ENCODE results near the gene ICAM4. TPM values are rescaled to one million over a fixed set of nuclear protein-coding genes. Genes with fewer than 3 reads are reported as not detected.
A peak's percentile ranks its signal among the peaks of the same experiment; 100 is the strongest.

ICAM4 gene
- total and polyA plus RNA-seq, 9 of the 15 experiments (the other 6 are each of a cell fraction or from before 2014, with no cell fraction given): 14.1 to 86.1 (median 29.6) TPM

DNA sequence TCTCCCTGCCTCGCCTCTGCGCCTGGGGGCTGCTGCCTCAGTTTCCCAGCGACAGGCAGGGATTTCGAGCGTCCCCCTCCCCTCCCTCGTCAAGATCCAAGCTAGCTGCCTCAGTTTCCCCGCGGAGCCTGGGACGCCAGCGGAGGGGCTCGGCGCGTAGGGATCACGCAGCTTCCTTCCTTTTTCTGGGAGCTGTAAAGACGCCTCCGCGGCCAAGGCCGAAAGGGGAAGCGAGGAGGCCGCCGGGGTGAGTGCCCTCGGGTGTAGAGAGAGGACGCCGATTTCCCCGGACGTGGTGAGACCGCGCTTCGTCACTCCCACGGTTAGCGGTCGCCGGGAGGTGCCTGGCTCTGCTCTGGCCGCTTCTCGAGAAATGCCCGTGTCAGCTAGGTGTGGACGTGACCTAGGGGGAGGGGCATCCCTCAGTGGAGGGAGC lies 16.6 kb upstream of the ICAM4 start (continued):
- no peak for TF ChIP-seq TARDBP (IDR thresholded peaks at IDR 0.05)
- TF ChIP-seq, protein P1, sequence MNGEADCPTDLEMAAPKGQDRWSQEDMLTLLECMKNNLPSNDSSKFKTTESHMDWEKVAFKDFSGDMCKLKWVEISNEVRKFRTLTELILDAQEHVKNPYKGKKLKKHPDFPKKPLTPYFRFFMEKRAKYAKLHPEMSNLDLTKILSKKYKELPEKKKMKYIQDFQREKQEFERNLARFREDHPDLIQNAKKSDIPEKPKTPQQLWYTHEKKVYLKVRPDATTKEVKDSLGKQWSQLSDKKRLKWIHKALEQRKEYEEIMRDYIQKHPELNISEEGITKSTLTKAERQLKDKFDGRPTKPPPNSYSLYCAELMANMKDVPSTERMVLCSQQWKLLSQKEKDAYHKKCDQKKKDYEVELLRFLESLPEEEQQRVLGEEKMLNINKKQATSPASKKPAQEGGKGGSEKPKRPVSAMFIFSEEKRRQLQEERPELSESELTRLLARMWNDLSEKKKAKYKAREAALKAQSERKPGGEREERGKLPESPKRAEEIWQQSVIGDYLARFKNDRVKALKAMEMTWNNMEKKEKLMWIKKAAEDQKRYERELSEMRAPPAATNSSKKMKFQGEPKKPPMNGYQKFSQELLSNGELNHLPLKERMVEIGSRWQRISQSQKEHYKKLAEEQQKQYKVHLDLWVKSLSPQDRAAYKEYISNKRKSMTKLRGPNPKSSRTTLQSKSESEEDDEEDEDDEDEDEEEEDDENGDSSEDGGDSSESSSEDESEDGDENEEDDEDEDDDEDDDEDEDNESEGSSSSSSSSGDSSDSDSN (IDR thresholded peaks at IDR 0.05; ENCODE audit: borderline replicate concordance in 1 of 2, low read depth in 2 of 2, low read length in 2 of 2): peak; percentile 70 to 82; a peak in 1 of 4 replicates
- no peak for TF ChIP-seq DACH1 (IDR thresholded peaks at IDR 0.05; ENCODE audit: partially characterized antibody)
- TF ChIP-seq ZNF12 (CRISPR knock-in tag; IDR thresholded peaks at IDR 0.05): 0 out of 2 replicates have a peak, but pooled peaks have one; percentile 63
- TF ChIP-seq PCBP1 (IDR thresholded peaks at IDR 0.05; ENCODE audit: low read depth, low read length, poor library complexity, severe bottlenecking): no peak
- no peak for TF ChIP-seq FOXM1 (IDR thresholded peaks at IDR 0.05; ENCODE audit: low read depth)
- no peak for TF ChIP-seq FOXM1 (CRISPR knock-in tag; IDR thresholded peaks at IDR 0.05; ENCODE audit: low read depth)
- no peak for TF ChIP-seq CHCHD3 (CRISPR knock-in tag; IDR thresholded peaks at IDR 0.05)
- TF ChIP-seq ETS2 (tag; IDR thresholded peaks at IDR 0.05; ENCODE audit: borderline replicate concordance, poor library complexity, severe bottlenecking): no peak
- TF ChIP-seq CREM (IDR thresholded peaks at IDR 0.05; ENCODE audit: low read depth): peak; percentile 66
- TF ChIP-seq NR2C2 (CRISPR knock-in tag; IDR thresholded peaks at IDR 0.05): 0 out of 2 replicates have a peak, but pooled peaks have one; percentile 29
- TF ChIP-seq NR2C2 (tag; IDR thresholded peaks at IDR 0.05): no peak
- TF ChIP-seq, protein P2, sequence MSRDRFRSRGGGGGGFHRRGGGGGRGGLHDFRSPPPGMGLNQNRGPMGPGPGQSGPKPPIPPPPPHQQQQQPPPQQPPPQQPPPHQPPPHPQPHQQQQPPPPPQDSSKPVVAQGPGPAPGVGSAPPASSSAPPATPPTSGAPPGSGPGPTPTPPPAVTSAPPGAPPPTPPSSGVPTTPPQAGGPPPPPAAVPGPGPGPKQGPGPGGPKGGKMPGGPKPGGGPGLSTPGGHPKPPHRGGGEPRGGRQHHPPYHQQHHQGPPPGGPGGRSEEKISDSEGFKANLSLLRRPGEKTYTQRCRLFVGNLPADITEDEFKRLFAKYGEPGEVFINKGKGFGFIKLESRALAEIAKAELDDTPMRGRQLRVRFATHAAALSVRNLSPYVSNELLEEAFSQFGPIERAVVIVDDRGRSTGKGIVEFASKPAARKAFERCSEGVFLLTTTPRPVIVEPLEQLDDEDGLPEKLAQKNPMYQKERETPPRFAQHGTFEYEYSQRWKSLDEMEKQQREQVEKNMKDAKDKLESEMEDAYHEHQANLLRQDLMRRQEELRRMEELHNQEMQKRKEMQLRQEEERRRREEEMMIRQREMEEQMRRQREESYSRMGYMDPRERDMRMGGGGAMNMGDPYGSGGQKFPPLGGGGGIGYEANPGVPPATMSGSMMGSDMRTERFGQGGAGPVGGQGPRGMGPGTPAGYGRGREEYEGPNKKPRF (IDR thresholded peaks at IDR 0.05; ENCODE audit: low read depth, low read length): no peak
- TF ChIP-seq POLR2AphosphoS5 (IDR thresholded peaks at IDR 0.05; ENCODE audit: control insufficient read depth, insufficient read depth, low read depth, low read length): no peak
- TF ChIP-seq NR1H2 (CRISPR knock-in tag; IDR thresholded peaks at IDR 0.05): peak; percentile 77; the same call in 1 of the 2 replicates
- TF ChIP-seq MYNN (IDR thresholded peaks at IDR 0.05): no peak
- no peak for TF ChIP-seq MYNN (CRISPR knock-in tag; IDR thresholded peaks at IDR 0.05)
- TF ChIP-seq, protein P3, sequence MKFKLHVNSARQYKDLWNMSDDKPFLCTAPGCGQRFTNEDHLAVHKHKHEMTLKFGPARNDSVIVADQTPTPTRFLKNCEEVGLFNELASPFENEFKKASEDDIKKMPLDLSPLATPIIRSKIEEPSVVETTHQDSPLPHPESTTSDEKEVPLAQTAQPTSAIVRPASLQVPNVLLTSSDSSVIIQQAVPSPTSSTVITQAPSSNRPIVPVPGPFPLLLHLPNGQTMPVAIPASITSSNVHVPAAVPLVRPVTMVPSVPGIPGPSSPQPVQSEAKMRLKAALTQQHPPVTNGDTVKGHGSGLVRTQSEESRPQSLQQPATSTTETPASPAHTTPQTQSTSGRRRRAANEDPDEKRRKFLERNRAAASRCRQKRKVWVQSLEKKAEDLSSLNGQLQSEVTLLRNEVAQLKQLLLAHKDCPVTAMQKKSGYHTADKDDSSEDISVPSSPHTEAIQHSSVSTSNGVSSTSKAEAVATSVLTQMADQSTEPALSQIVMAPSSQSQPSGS (CRISPR knock-in tag; IDR thresholded peaks at IDR 0.05): no peak
- no peak for TF ChIP-seq NRF1 (conservative IDR thresholded peaks at IDR 0.05 in 1 of 2, IDR thresholded peaks at IDR 0.05 in 1 of 2)
- no peak; the same call in 1 of the 2 replicates for TF ChIP-seq ZNF175 (CRISPR knock-in tag; IDR thresholded peaks at IDR 0.05; ENCODE audit: low read depth)
- TF ChIP-seq SIRT6 (IDR thresholded peaks at IDR 0.05; ENCODE audit: low read depth, low read length): no peak
